Liver (tissue), 9 donors: Measurements from ENCODE around the gene LDLRAD3. TPM values are rescaled to one million over a fixed set of nuclear protein-coding genes. Genes with fewer than 3 reads are reported as not detected.

Experiments
- DNase-seq: peaks from one replicate; pipeline ENCODE4 v3.0.0-alpha.2; 2017; ENCODE audit warnings: low spot score
- H3K27ac ChIP-seq, 2 donors: one replicate each; pipeline ENCODE4 v1.7.0; 2013; ENCODE audit warnings: inconsistent platforms in 2 of 2, low read length in 2 of 2, control low read depth in 1 of 2, low read depth in 1 of 2, mild to moderate bottlenecking in 1 of 2
- H3K27me3 ChIP-seq, 4 donors: one replicate each; pipeline versions ENCODE4 v1.6.1 to v1.7.0; 2013; ENCODE audit warnings: low read length in 3 of 4, inconsistent platforms in 1 of 4, mild to moderate bottlenecking in 1 of 4, moderate library complexity in 1 of 4; ENCODE audit not compliant: control insufficient read depth in 4 of 4, insufficient read depth in 4 of 4
- H3K36me3 ChIP-seq, 4 donors: one replicate each; pipeline versions ENCODE4 v1.6.1 to v1.7.0; 2013; ENCODE audit warnings: low read length in 3 of 4, mild to moderate bottlenecking in 3 of 4, low read depth in 1 of 4, moderate library complexity in 1 of 4; ENCODE audit not compliant: control insufficient read depth in 4 of 4, insufficient read depth in 3 of 4
- H3K4me1 ChIP-seq, 4 donors: one replicate each; pipeline versions ENCODE4 v1.6.1 to v1.7.0; 2013; ENCODE audit warnings: low read length in 3 of 4, mild to moderate bottlenecking in 3 of 4, moderate library complexity in 1 of 4; ENCODE audit not compliant: control insufficient read depth in 4 of 4, insufficient read depth in 4 of 4
- H3K4me3 ChIP-seq, 3 donors: one replicate each; pipeline versions ENCODE4 v1.6.1 to v1.7.0; 2013; ENCODE audit warnings: low read length in 3 of 3, control low read depth in 1 of 3, low read depth in 1 of 3, mild to moderate bottlenecking in 1 of 3
- H3K9ac ChIP-seq, 2 donors: one replicate each; pipeline ENCODE4 v1.7.0; 2013; ENCODE audit warnings: low read length in 2 of 2, mild to moderate bottlenecking in 2 of 2, moderate library complexity in 2 of 2, control low read depth in 1 of 2, low read depth in 1 of 2
- H3K9me3 ChIP-seq, 4 donors: one replicate each; pipeline versions ENCODE4 v1.6.1 to v1.7.0; 2013; ENCODE audit warnings: low read length in 3 of 4; ENCODE audit not compliant: control insufficient read depth in 4 of 4
- CTCF ChIP-seq: fragments of 150-350 bp; IDR thresholded peaks from 2 replicates; pipeline ENCODE4 v1.5.1; 2017; ENCODE audit warnings: improper control_type of control experiment, low read depth, low read length; ENCODE audit not compliant: missing input control
- EGR1 ChIP-seq, 2 donors: IDR thresholded peaks; 2 replicates each; pipeline ENCODE4 v1.6.1; 2016 to 2018; ENCODE audit warnings: antibody characterized with exemption in 2 of 2, low read depth in 2 of 2
- FOXA1 ChIP-seq: IDR thresholded peaks from 2 replicates; pipeline ENCODE4 v1.6.1; 2016; ENCODE audit warnings: antibody characterized with exemption
- GABPA ChIP-seq, 2 donors: IDR thresholded peaks in 1 of 2; conservative IDR thresholded peaks in 1 of 2; 2 replicates each; pipeline ENCODE4 v1.6.1; 2016; ENCODE audit warnings: antibody characterized with exemption in 2 of 2, mild to moderate bottlenecking in 1 of 2, moderate library complexity in 1 of 2
- HNF4A ChIP-seq, 2 donors: conservative IDR thresholded peaks; 2 replicates each; pipeline ENCODE4 v1.6.1; 2016; ENCODE audit warnings: antibody characterized with exemption in 2 of 2, mild to moderate bottlenecking in 2 of 2
- HNF4G ChIP-seq: IDR thresholded peaks from 2 replicates; pipeline ENCODE4 v1.6.1; 2016; ENCODE audit warnings: antibody characterized with exemption
- JUND ChIP-seq, 2 donors: IDR thresholded peaks; 2 replicates each; pipeline ENCODE4 v1.6.1; 2016; ENCODE audit warnings: antibody characterized with exemption in 2 of 2
- MAX ChIP-seq: IDR thresholded peaks from 2 replicates; pipeline ENCODE4 v1.6.1; 2016; ENCODE audit warnings: antibody characterized with exemption
- NR2F2 ChIP-seq: IDR thresholded peaks from 2 replicates; pipeline ENCODE4 v1.6.1; 2016; ENCODE audit warnings: antibody characterized with exemption
- RAD21 ChIP-seq, 2 donors: IDR thresholded peaks; 2 replicates each; pipeline ENCODE4 v1.6.1; 2016; ENCODE audit warnings: antibody characterized with exemption in 2 of 2, mild to moderate bottlenecking in 2 of 2
- REST ChIP-seq: IDR thresholded peaks from 2 replicates; pipeline ENCODE4 v1.6.1; 2016; ENCODE audit warnings: antibody characterized with exemption, mild to moderate bottlenecking
- RXRA ChIP-seq, 2 donors: IDR thresholded peaks; 2 replicates each; pipeline ENCODE4 v1.6.1; 2017 to 2018; ENCODE audit warnings: antibody characterized with exemption in 2 of 2, mild to moderate bottlenecking in 1 of 2
- SP1 ChIP-seq: IDR thresholded peaks from 2 replicates; pipeline ENCODE4 v1.6.1; 2018; ENCODE audit warnings: antibody characterized with exemption, mild to moderate bottlenecking
- TAF1 ChIP-seq: conservative IDR thresholded peaks from 2 replicates; pipeline ENCODE4 v1.6.1; 2016; ENCODE audit warnings: antibody characterized with exemption, mild to moderate bottlenecking
- YY1 ChIP-seq: IDR thresholded peaks from 2 replicates; pipeline ENCODE4 v1.6.1; 2016; ENCODE audit warnings: antibody characterized with exemption, mild to moderate bottlenecking
- ZBTB33 ChIP-seq: IDR thresholded peaks from 2 replicates; pipeline ENCODE4 v1.6.1; 2016; ENCODE audit warnings: antibody characterized with exemption
- WGBS: extraction: QIAGEN DNeasy Blood & Tissue Kit; methylation state at CpG from one replicate; pipeline ENCODE4 v1.1.7; 2013; 5-methylcytosine and 5-hydroxymethylcytosine counted together
- polyA plus RNA-seq, 2 donors: library from polyadenylated mRNA; stranded (reverse) in 1 of 2; unstranded in 1 of 2; fragments of 200-250 nt in 1 of 2; fragments of >200 nt in 1 of 2; fragmentation: Nextera tagmentation in 1 of 2; extraction: Ambion mirVana in 1 of 2; gene quantifications; one replicate each; pipeline versions ENCODE4 v1.2.1 to v1.2.3, GENCODE V29; 2013 to 2015
- total RNA-seq, 2 donors: library from RNA; depleted of rRNA; stranded (reverse); fragments of >200 nt; gene quantifications; one replicate each; pipeline ENCODE4 v1.2.3, GENCODE V29; 2014
- donor health status: healthy.
- donor health status: healthy.
- donor health status: healthy.
- donor health status: healthy.
- donor health status: healthy.

The LDLRAD3 gene
- total and polyA plus RNA-seq, 4 donors = 0.75 to 1.3 (median 0.93) TPM

- Histone ChIP-seq H3K9ac (no peak overlapping the region), H3K4me1 (no peaks in the 10 kb centered on the region)
Measured at GRCh38 chr11:36095716-36096115, 151.9 kb downstream of the LDLRAD3 start.

GRCh38 chr11:36097219-36097650, 153.4 kb downstream of the LDLRAD3 start:
- no peak for TF ChIP-seq ZBTB33
- TF ChIP-seq HNF4A (conservative IDR thresholded peaks at IDR 0.05) = no peak
- TF ChIP-seq SP1 = no peak
- no peak for TF ChIP-seq CTCF
- no peak for TF ChIP-seq TAF1
- no peak for TF ChIP-seq HNF4G
- TF ChIP-seq EGR1 (IDR thresholded peaks at IDR 0.05; ENCODE audit: low read depth in 2 of 2) = no peak
- TF ChIP-seq JUND (IDR thresholded peaks at IDR 0.05) = no peak
- no peak for TF ChIP-seq MAX
- TF ChIP-seq YY1 = no peak
- TF ChIP-seq RXRA (IDR thresholded peaks at IDR 0.05) = no peak
- no peak for TF ChIP-seq REST
- no peak for TF ChIP-seq NR2F2
- TF ChIP-seq GABPA (IDR thresholded peaks at IDR 0.05 in 1 of 2, conservative IDR thresholded peaks at IDR 0.05 in 1 of 2) = no peak
- no peak for TF ChIP-seq FOXA1
- TF ChIP-seq RAD21 (IDR thresholded peaks at IDR 0.05) = no peak
- Histone ChIP-seq H3K27me3 (no peaks in the 10 kb centered on the region), H3K4me3 (no peak overlapping the region), H3K36me3 (no peaks in the 10 kb centered on the region), H3K27ac (no peak overlapping the region), H3K9me3 (peaks cover 0 to 11% (median 7%) of the 10 kb centered on the region in 4 donors), H3K9ac (no peak overlapping the region), H3K4me1 (no peaks in the 10 kb centered on the region)
- WGBS = 70% methylated on average over 6 of the region's 6 CpGs
- DNase-seq = no peak

More at GRCh38 chr11:36095716-36096115, 151.9 kb downstream of the LDLRAD3 start:
- Histone ChIP-seq H3K27ac (no peak overlapping the region), H3K4me3 (no peak overlapping the region), H3K27me3 (no peaks in the 10 kb centered on the region), H3K36me3 (no peaks in the 10 kb centered on the region), H3K9me3 (peaks cover 0 to 11% (median 7%) of the 10 kb centered on the region in 4 donors)
- DNase-seq = no peak
- WGBS = 86% methylated on average over 8 of the region's 8 CpGs
- TF ChIP-seq FOXA1 (no peak), SP1 (no peak), NR2F2 (no peak), EGR1 (IDR thresholded peaks at IDR 0.05; ENCODE audit: low read depth in 2 of 2) (no peak), MAX (no peak), ZBTB33 (no peak)
